Measurements from ENCODE around the gene CTDP1. TPM values are rescaled to one million over a fixed set of nuclear protein-coding genes. Genes with fewer than 3 reads are reported as not detected.
"Not testable (repeated sequence)": the region's sequence is repeated elsewhere in the genome, so short reads cannot be mapped to it uniquely, and the experiment has no call there.

Gene CTDP1
- total RNA-seq, 1 experiment from 2014 or later = 24.9 TPM

DNA sequence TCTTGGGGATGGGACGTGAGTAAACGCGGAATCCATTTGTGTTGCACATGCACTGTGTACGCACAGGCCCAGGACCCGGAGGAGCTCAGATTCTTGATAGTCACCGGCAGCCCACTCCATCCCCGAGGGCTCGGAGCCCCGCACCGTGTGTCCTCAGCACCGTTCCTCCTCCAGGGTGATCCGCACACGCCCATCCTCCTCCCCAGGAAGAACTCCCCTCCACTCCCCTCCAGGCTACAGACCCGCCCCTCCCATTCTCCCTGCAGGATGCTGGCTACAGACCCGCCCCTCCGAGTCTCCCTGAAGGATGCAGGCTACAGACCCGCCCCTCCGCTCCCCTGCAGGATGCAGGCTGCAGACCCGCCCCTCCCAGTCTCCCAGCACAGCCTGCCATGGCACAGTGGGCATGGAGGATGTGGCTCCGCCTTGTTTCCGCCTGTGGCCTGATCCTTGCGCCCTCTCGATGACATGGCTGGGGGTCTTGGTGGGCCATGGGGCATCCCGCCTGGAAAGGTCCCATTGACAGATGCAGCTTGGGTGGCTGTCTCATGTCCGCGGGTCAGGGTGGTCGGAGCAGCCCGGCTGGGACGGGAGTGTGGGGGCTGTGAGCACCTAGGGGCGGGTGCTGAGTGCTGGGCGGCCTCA is 14.1 kb downstream of the CTDP1 start:
- no peaks in the 10 kb centered on the region for H3K9me2 ChIP-seq (ENCODE audit: insufficient read depth)
- intact Hi-C loops (cut with micrococcal nuclease) = no loop called here
- ChIA-PET CTCF (no interaction called here), RAD21 (ENCODE audit: low non-redundant PET in 1 of 2, low total read pairs in 2 of 2, uncharacterized antibody in 2 of 2, unreplicated experiment in 2 of 2) (no interaction called here), POLR2A (no interaction called here)
- H3K4me1 ChIP-seq (ENCODE audit: control insufficient read depth in 1 of 2, insufficient read depth in 2 of 2, low read length in 2 of 2) = no peaks in the 10 kb centered on the region
- no peaks in the 10 kb centered on the region for H3K9me3 ChIP-seq (ENCODE audit: control insufficient read depth in 1 of 2, insufficient read depth in 1 of 2, low read depth in 1 of 2, low read length in 2 of 2)
- no peak overlapping the region for H3K27ac ChIP-seq (ENCODE audit: low read depth, low read length)
- H3K4me2 ChIP-seq (ENCODE audit: low read length) = no peak overlapping the region
- peak; percentile 62; the same call in 1 of the 2 replicates for ATAC-seq
- no peak overlapping the region for H3K4me3 ChIP-seq (replicated peaks in 1 of 2; ENCODE audit: low read depth in 1 of 2, low read length in 2 of 2)
- H4K20me1 ChIP-seq (ENCODE audit: insufficient read depth) = no peaks in the 10 kb centered on the region
- DNase-seq (ENCODE audit: low read depth, low spot score) = no peak
- no peaks in the 10 kb centered on the region for H3K27me3 ChIP-seq (ENCODE audit: insufficient read depth, low read length)
- no peak overlapping the region for H3K9ac ChIP-seq (ENCODE audit: low read length)
- TF ChIP-seq RAD21 (IDR thresholded peaks at IDR 0.05; ENCODE audit: low read depth) (no peak), TCF7L2 (IDR thresholded peaks at IDR 0.05; ENCODE audit: borderline replicate concordance, extremely low read depth, insufficient read depth, insufficient read length) (no peak), EGR1 (IDR thresholded peaks at IDR 0.05; ENCODE audit: low read depth) (no peak), POLR2A (IDR thresholded peaks at IDR 0.05; ENCODE audit: borderline replicate concordance, extremely low read depth, insufficient read depth, insufficient read length) (no peak), ELF1 (IDR thresholded peaks at IDR 0.05; ENCODE audit: borderline replicate concordance, low read depth) (no peak), YY1 (IDR thresholded peaks at IDR 0.05; ENCODE audit: extremely low read depth, insufficient replicate concordance, low read depth, low read length) (no peak), SIN3A (IDR thresholded peaks at IDR 0.05; ENCODE audit: low read depth) (no peak), ZNF274 (IDR thresholded peaks at IDR 0.05; ENCODE audit: low read depth, low read length) (no peak), POLR2AphosphoS5 (IDR thresholded peaks at IDR 0.05; ENCODE audit: low read depth, low read length) (no peak), JUND (IDR thresholded peaks at IDR 0.05) (no peak), SP1 (IDR thresholded peaks at IDR 0.05; ENCODE audit: low read depth) (no peak), CBX3 (IDR thresholded peaks at IDR 0.05; ENCODE audit: low read depth) (no peak), ZFX (IDR thresholded peaks at IDR 0.05) (no peak), FOSL1 (IDR thresholded peaks at IDR 0.05; ENCODE audit: low read depth) (no peak), CEBPB (IDR thresholded peaks at IDR 0.05; ENCODE audit: low read depth) (no peak)
- TF ChIP-seq, protein P1, sequence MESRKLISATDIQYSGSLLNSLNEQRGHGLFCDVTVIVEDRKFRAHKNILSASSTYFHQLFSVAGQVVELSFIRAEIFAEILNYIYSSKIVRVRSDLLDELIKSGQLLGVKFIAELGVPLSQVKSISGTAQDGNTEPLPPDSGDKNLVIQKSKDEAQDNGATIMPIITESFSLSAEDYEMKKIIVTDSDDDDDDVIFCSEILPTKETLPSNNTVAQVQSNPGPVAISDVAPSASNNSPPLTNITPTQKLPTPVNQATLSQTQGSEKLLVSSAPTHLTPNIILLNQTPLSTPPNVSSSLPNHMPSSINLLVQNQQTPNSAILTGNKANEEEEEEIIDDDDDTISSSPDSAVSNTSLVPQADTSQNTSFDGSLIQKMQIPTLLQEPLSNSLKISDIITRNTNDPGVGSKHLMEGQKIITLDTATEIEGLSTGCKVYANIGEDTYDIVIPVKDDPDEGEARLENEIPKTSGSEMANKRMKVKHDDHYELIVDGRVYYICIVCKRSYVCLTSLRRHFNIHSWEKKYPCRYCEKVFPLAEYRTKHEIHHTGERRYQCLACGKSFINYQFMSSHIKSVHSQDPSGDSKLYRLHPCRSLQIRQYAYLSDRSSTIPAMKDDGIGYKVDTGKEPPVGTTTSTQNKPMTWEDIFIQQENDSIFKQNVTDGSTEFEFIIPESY (IDR thresholded peaks at IDR 0.05; ENCODE audit: extremely low read depth, insufficient replicate concordance, low read length) = no peak
- TF ChIP-seq, protein P2, sequence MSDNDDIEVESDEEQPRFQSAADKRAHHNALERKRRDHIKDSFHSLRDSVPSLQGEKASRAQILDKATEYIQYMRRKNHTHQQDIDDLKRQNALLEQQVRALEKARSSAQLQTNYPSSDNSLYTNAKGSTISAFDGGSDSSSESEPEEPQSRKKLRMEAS (IDR thresholded peaks at IDR 0.05) = no peak
- TF ChIP-seq, protein P3, sequence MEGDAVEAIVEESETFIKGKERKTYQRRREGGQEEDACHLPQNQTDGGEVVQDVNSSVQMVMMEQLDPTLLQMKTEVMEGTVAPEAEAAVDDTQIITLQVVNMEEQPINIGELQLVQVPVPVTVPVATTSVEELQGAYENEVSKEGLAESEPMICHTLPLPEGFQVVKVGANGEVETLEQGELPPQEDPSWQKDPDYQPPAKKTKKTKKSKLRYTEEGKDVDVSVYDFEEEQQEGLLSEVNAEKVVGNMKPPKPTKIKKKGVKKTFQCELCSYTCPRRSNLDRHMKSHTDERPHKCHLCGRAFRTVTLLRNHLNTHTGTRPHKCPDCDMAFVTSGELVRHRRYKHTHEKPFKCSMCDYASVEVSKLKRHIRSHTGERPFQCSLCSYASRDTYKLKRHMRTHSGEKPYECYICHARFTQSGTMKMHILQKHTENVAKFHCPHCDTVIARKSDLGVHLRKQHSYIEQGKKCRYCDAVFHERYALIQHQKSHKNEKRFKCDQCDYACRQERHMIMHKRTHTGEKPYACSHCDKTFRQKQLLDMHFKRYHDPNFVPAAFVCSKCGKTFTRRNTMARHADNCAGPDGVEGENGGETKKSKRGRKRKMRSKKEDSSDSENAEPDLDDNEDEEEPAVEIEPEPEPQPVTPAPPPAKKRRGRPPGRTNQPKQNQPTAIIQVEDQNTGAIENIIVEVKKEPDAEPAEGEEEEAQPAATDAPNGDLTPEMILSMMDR (IDR thresholded peaks at IDR 0.05 in 2 of 3, conservative IDR thresholded peaks at IDR 0.05 in 1 of 3; ENCODE audit: borderline replicate concordance in 1 of 3, insufficient read depth in 1 of 3, low read depth in 2 of 3, low read length in 2 of 3) = no peak
- no peak overlapping the region for H2AFZ ChIP-seq (ENCODE audit: low read depth, low read length, poor library complexity, severe bottlenecking)
- H3K79me2 ChIP-seq (ENCODE audit: insufficient read depth, low read length) = peaks cover 52% of the 10 kb centered on the region
- peaks cover 6 to 8% of the 10 kb centered on the region in 2 experiments; a peak in 3 of 4 replicates for H3K36me3 ChIP-seq (ENCODE audit: control insufficient read depth in 1 of 2, insufficient read depth in 2 of 2, low read length in 2 of 2)
- BruUV-seq (replicated peaks) = no TSS peak

DNA sequence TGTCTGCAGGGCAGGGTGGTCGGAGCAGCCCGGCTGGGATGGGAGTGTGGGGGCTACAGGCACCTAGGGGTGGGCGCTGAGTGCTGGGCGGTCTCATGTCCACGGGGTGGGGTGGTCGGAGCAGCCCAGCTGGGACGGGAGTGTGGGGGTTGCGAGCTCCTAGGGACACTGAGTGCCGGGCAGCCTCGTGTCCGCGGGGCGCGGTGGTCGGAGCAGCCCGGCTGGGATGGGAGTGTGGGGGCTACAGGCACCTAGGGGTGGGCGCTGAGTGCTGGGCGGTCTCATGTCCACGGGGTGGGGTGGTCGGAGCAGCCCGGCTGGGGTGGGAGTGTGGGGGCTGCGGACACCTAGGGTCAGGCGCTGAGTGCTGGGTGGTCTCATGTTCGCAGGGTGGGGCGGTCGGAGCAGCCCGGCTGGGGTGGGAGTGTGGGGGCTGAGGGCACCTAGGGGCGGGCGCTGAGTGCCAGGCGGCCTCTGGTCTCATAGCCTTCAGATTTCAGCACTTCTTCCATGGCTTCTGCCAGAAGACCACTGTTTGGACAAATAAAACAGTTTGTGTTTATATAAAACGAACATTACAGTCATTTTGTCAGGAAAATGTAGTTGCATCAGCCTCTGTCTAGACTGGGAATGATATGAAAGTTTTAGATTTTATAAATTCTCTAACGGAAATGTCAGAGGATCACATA is 14.7 kb downstream of the CTDP1 start:
- H3K4me1 ChIP-seq (ENCODE audit: control insufficient read depth in 1 of 2, insufficient read depth in 2 of 2, low read length in 2 of 2); H3K9me3 ChIP-seq (ENCODE audit: control insufficient read depth in 1 of 2, insufficient read depth in 1 of 2, low read depth in 1 of 2, low read length in 2 of 2); H3K4me2 ChIP-seq (ENCODE audit: low read length); intact Hi-C loops (cut with micrococcal nuclease); DNase-seq (ENCODE audit: low read depth, low spot score); RAD21 ChIA-PET (ENCODE audit: low non-redundant PET in 1 of 2, low total read pairs in 2 of 2, uncharacterized antibody in 2 of 2, unreplicated experiment in 2 of 2); CTCF ChIA-PET; H3K27me3 ChIP-seq (ENCODE audit: insufficient read depth, low read length); H3K9ac ChIP-seq (ENCODE audit: low read length); H2AFZ ChIP-seq (ENCODE audit: low read depth, low read length, poor library complexity, severe bottlenecking); POLR2A ChIA-PET; H3K4me3 ChIP-seq (replicated peaks in 1 of 2; ENCODE audit: low read depth in 1 of 2, low read length in 2 of 2); BruUV-seq (replicated peaks); H4K20me1 ChIP-seq (ENCODE audit: insufficient read depth); H3K27ac ChIP-seq (ENCODE audit: low read depth, low read length); H3K9me2 ChIP-seq (ENCODE audit: insufficient read depth); ATAC-seq: not testable (repeated sequence)
- peaks cover 45% of the 10 kb centered on the region for H3K79me2 ChIP-seq (ENCODE audit: insufficient read depth, low read length)
- peaks cover 10 to 12% of the 10 kb centered on the region in 2 experiments; a peak in 3 of 4 replicates for H3K36me3 ChIP-seq (ENCODE audit: control insufficient read depth in 1 of 2, insufficient read depth in 2 of 2, low read length in 2 of 2)
